Motor neuron (in vitro differentiated cells): ENCODE results near the gene HYOU1. TPM values are rescaled to one million over a fixed set of nuclear protein-coding genes. Genes with fewer than 3 reads are reported as not detected.
A peak's percentile ranks its signal among the peaks of the same experiment; 100 is the strongest.

ENCODE experiments used
- ATAC-seq, 8 experiments: fragments of 200-7000 bp; cut with Tn5 transposase; replicated peaks in 6 of 8; 2 replicates each; pipeline ENCODE4 v1.8.0; 2021; ENCODE audit warnings: mild to moderate bottlenecking in 8 of 8, moderate library complexity in 8 of 8
- H3K27ac ChIP-seq, 2 donors: fragments of 250-450 bp; sonication (Bioruptor Pico); 2 replicates each; pipeline ENCODE4 v1.9.0; 2021; ENCODE audit warnings: antibody characterized with exemption in 2 of 2, mild to moderate bottlenecking in 2 of 2, moderate library complexity in 1 of 2
- H3K4me1 ChIP-seq, 2 donors: fragments of 250-450 bp; sonication (Bioruptor Pico); replicated peaks in 1 of 2; 2 replicates each; pipeline ENCODE4 v1.6.1; 2021; ENCODE audit warnings: antibody characterized with exemption in 2 of 2, mild to moderate bottlenecking in 2 of 2, moderate library complexity in 1 of 2
- H3K4me3 ChIP-seq, 5 donors: fragments of 250-450 bp; sonication (Bioruptor Pico); 2 replicates each; pipeline ENCODE4 v1.9.0; 2021; ENCODE audit warnings: antibody characterized with exemption in 5 of 5, mild to moderate bottlenecking in 5 of 5, moderate library complexity in 4 of 5
- WGBS, 10 experiments: fragments of 450-650 bp; shearing (Covaris generic); methylation state at CpG; one replicate each; pipeline ENCODE4 v1.0.0; 2022; 5-methylcytosine and 5-hydroxymethylcytosine counted together
- in situ Hi-C, 9 experiments: fragments of 400-800 bp; cut with MboI; loops; one replicate each; pipeline ENCODE4 v1.15.0; 2021; ENCODE audit warnings: low sequenced_read_pairs in 9 of 9, low pct_unique_long_range_greater_than_20kb in 2 of 9; ENCODE audit not compliant: unreplicated experiment in 9 of 9
- total RNA-seq, 8 experiments: library from RNA; unstranded; fragments of 300-600 nt; gene quantifications; 2 replicates each; pipeline versions ENCODE4 v1.2.3 to v1.2.4, GENCODE V29; 2022

The HYOU1 gene
- total RNA-seq, 8 experiments from 2014 or later: 85.0 to 152 (median 116) TPM

- in situ Hi-C loops: no loop called here
- ATAC-seq: peak in 6 of 8 experiments; percentile 7 to 51 (median 32)
- WGBS, 10 experiments: 0 to 3% (median 0%) methylated on average over 3 to 11 of the region's 19 CpGs; no CpG with 5 or more reads in 6 of the 10 experiments
- Histone ChIP-seq H3K27ac (peak overlapping the region; percentile 8 to 32), H3K4me1 (peaks cover 12 to 13% of the 10 kb centered on the region in 2 donors), H3K4me3 (peak overlapping the region; percentile 71 to 87 (median 74))
Measured at GRCh38 chr11:118998388-118998717, 58.7 kb downstream of the HYOU1 start.

GRCh38 chr11:118997627-118998387 lies 59.2 kb downstream of the HYOU1 start, which contains the start of gene CENATAC:
CENATAC (plus strand) TSS chr11:118998138; CDS start chr11:118998198, 60 bp downstream.
- H3K27ac ChIP-seq: peak within 1 kb of the TSS; percentile 21 to 32
- peaks cover 12 to 13% of the 10 kb centered on the region in 2 donors for H3K4me1 ChIP-seq
- peak within 1 kb of the TSS; percentile 71 to 87 (median 74) for H3K4me3 ChIP-seq
- WGBS, 10 experiments: 0 to 3% (median 1%) methylated on average over 1 to 18 of the region's 54 CpGs; no CpG with 5 or more reads in 2 of the 10 experiments
- in situ Hi-C loops: no loop called here
- ATAC-seq: peak; percentile 89 to 98 (median 96)

DNA sequence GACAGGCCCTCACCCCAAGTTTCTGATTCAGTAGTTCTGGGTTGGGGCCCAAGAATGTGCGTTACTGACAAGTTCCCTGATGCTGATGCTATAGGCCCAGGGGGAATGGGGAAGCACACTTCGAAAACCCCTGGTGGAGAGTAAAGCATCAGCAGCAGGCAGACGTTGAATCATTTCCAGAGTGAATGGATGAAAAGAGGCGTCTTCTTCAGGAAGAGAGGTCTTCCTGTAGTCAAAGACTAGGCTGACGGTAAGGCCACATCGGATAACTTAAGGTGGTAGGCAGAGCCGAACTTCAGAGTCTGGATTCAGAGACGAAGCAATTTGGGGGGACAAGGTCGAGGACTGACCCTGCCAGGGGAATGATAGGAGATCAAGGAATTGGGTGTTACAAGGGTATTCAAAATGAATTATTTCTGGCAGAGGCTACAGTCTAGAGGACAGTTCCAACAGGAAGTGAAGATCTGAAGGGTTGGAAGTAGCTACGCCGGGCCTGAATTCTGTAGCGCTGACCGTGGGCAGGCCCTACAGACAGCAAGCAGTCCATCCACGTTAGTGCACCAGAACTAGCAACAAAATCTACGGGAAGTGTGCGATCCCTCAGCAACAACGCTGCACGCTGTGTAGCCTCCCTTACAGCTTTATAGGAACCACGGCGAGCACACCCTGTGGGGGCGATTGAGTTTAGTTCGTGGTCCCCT lies 59.9 kb downstream of the HYOU1 start:
- in situ Hi-C loops: no loop called here
- WGBS, 10 experiments: 8 to 51% (median 20%) methylated on average over 5 to 17 of the region's 22 CpGs
- H3K4me3 ChIP-seq: peak overlapping the region; percentile 71 to 87 (median 74)
- peak overlapping the region; percentile 2 to 21 for H3K27ac ChIP-seq
- H3K4me1 ChIP-seq: peaks cover 12 to 13% of the 10 kb centered on the region in 2 donors
- peak in 6 of 8 experiments; percentile 7 to 48 (median 19) for ATAC-seq

Other genes with a start within 250 kb of the HYOU1 start
- under 1 TPM in 6 of 8 experiments, not detected in 2; 0.04 to 0.19 (median 0.11) TPM for gene CXCR5, start 173.3 kb downstream of the HYOU1 start, total RNA-seq
- 10 to 100 TPM in 3 of 8 experiments, 1 to 10 TPM in 5; 3.3 to 55.5 (median 8.7) TPM for gene BCL9L, start 131.3 kb downstream of the HYOU1 start, total RNA-seq
- gene UPK2, start 100.9 kb downstream of the HYOU1 start, total RNA-seq: under 1 TPM in 5 of 8 experiments, not detected in 3; 0.29 to 1.00 (median 0.45) TPM
- gene FOXR1, start 85.4 kb downstream of the HYOU1 start, total RNA-seq: not detected
- 10 to 100 TPM; 13.0 to 65.0 (median 19.8) TPM for gene CENATAC, start 59.1 kb downstream of the HYOU1 start, total RNA-seq
- 1,000 to 10,000 TPM in 7 of 8 experiments, 100 to 1,000 TPM in 1; 941 to 1,612 (median 1,244) TPM for gene RPS25, start 38.9 kb downstream of the HYOU1 start, total RNA-seq
- 100 to 1,000 TPM in 4 of 8 experiments, 10 to 100 TPM in 4; 66.1 to 150 (median 105) TPM for gene TRAPPC4, start 38.4 kb downstream of the HYOU1 start, total RNA-seq
- gene SLC37A4, start 26.3 kb downstream of the HYOU1 start, total RNA-seq: 10 to 100 TPM in 4 of 8 experiments, 1 to 10 TPM in 4; 6.1 to 18.8 (median 9.9) TPM
- gene VPS11, start 10.6 kb upstream of the HYOU1 start, total RNA-seq: 10 to 100 TPM; 11.8 to 39.0 (median 21.2) TPM
- 10 to 100 TPM in 5 of 8 experiments, 1 to 10 TPM in 3; 6.0 to 46.7 (median 16.1) TPM for gene HMBS, start 27.7 kb upstream of the HYOU1 start, total RNA-seq
- gene DPAGT1, start 44.6 kb upstream of the HYOU1 start, total RNA-seq: 10 to 100 TPM; 22.1 to 58.9 (median 36.5) TPM
- gene C2CD2L, start 50.1 kb upstream of the HYOU1 start, total RNA-seq: 10 to 100 TPM in 3 of 8 experiments, 1 to 10 TPM in 5; 4.7 to 17.7 (median 8.7) TPM
- 10 to 100 TPM; 13.0 to 34.0 (median 28.2) TPM for gene HINFP, start 64.4 kb upstream of the HYOU1 start, total RNA-seq
- 1 to 10 TPM in 5 of 8 experiments, under 1 TPM in 3; 0.36 to 3.3 (median 1.6) TPM for gene ABCG4, start 91.8 kb upstream of the HYOU1 start, total RNA-seq
- 10 to 100 TPM in 2 of 8 experiments, 1 to 10 TPM in 5, under 1 TPM in 1; 0.65 to 16.3 (median 2.3) TPM for gene NLRX1, start 111.5 kb upstream of the HYOU1 start, total RNA-seq
- 1 to 10 TPM in 2 of 8 experiments, under 1 TPM in 5, not detected in 1; 0.15 to 2.5 (median 0.29) TPM for gene NHERF4, start 128.3 kb upstream of the HYOU1 start, total RNA-seq
- 10 to 100 TPM in 7 of 8 experiments, 1 to 10 TPM in 1; 5.1 to 19.3 (median 13.9) TPM for gene CBL, start 149.1 kb upstream of the HYOU1 start, total RNA-seq